HG03066 (cell line): ENCODE data around the gene PLEKHG4B.

ENCODE experiments used
- ATAC-seq: cut with Tn5 transposase; IDR thresholded peaks from one replicate; pipeline ENCODE4 v1.9.1; 2021; ENCODE audit warnings: low read depth; ENCODE audit not compliant: unreplicated experiment

The PLEKHG4B gene

GRCh38 chr5:126806-127205, 34.8 kb downstream of the PLEKHG4B start:
- no peak for ATAC-seq

GRCh38 chr5:127886-128285, 35.9 kb downstream of the PLEKHG4B start:
- ATAC-seq = no peak

- ATAC-seq = no peak
These were observed 36.5 kb downstream of the PLEKHG4B start for GRCh38 chr5:128446-128845.

GRCh38 chr5:129148-129547, 37.2 kb downstream of the PLEKHG4B start:
- no peak for ATAC-seq

- ATAC-seq = no peak
These were observed 37.9 kb downstream of the PLEKHG4B start for GRCh38 chr5:129820-130219.

- ATAC-seq = no peak
These were observed 38.7 kb downstream of the PLEKHG4B start for GRCh38 chr5:130601-131131.

GRCh38 chr5:136901-137300, 44.9 kb downstream of the PLEKHG4B start:
- ATAC-seq = no peak

GRCh38 chr5:137741-138140, 45.8 kb downstream of the PLEKHG4B start:
- no peak for ATAC-seq

GRCh38 chr5:138936-139335, 47.0 kb downstream of the PLEKHG4B start:
- ATAC-seq = no peak

- no peak for ATAC-seq
These were observed 47.8 kb downstream of the PLEKHG4B start for GRCh38 chr5:139579-140442.

GRCh38 chr5:140443-140829, 48.5 kb downstream of the PLEKHG4B start:
- ATAC-seq = no peak

GRCh38 chr5:141211-141610, 49.2 kb downstream of the PLEKHG4B start:
- ATAC-seq = no peak

GRCh38 chr5:141761-142160, 49.8 kb downstream of the PLEKHG4B start:
- ATAC-seq = no peak

- ATAC-seq = no peak
These were observed 50.4 kb downstream of the PLEKHG4B start for GRCh38 chr5:142246-142810.

- ATAC-seq = no peak
These were observed 51.1 kb downstream of the PLEKHG4B start for GRCh38 chr5:143041-143440.

GRCh38 chr5:144941-145340, 53.0 kb downstream of the PLEKHG4B start:
- ATAC-seq = no peak

- no peak for ATAC-seq
These were observed 53.8 kb downstream of the PLEKHG4B start for GRCh38 chr5:145585-146323.

- no peak for ATAC-seq
These were observed 55.8 kb downstream of the PLEKHG4B start for GRCh38 chr5:147751-148150.

- no peak for ATAC-seq
These were observed 57.9 kb downstream of the PLEKHG4B start for GRCh38 chr5:149745-150485.

- no peak for ATAC-seq
These were observed 58.8 kb downstream of the PLEKHG4B start for GRCh38 chr5:150746-151145.

- ATAC-seq = no peak
These were observed 60.1 kb downstream of the PLEKHG4B start for GRCh38 chr5:152077-152476.
